Gastroesophageal sphincter (tissue), 4 donors: ENCODE measurements around the gene TALDO1. TPM values are rescaled to one million over a fixed set of nuclear protein-coding genes. Genes with fewer than 3 reads are reported as not detected.
A peak's percentile ranks its signal among the peaks of the same experiment; 100 is the strongest.
"Not testable (repeated sequence)": the region's sequence is repeated elsewhere in the genome, so short reads cannot be mapped to it uniquely, and the experiment has no call there.

ENCODE experiments used
- ATAC-seq: fragments of 150-250 bp; one replicate; pipeline ENCODE4 v1.9.1; 2016; ENCODE audit warnings: mild to moderate bottlenecking, moderate library complexity
- H3K27ac ChIP-seq, 4 donors: fragments of 200-600 bp; sonication (generic) in 3 of 4; 1 replicate in 3 of 4; 2 replicates in 1 of 4; pipeline ENCODE4 v1.5.1; 2016 to 2019
- H3K27me3 ChIP-seq: fragments of 200-600 bp; sonication (generic); one replicate; pipeline ENCODE4 v1.5.1; 2019
- H3K36me3 ChIP-seq, 2 donors: fragments of 200-600 bp; sonication (generic); one replicate each; pipeline ENCODE4 v1.5.1; 2019; ENCODE audit warnings: control low read depth in 1 of 2
- H3K4me1 ChIP-seq, 3 donors: fragments of 200-600 bp; sonication (generic); 1 replicate in 2 of 3; 2 replicates in 1 of 3; pipeline ENCODE4 v1.5.1; 2016 to 2019; ENCODE audit warnings: control low read depth in 2 of 3
- H3K4me3 ChIP-seq, 2 donors: fragments of 200-600 bp; sonication (generic); one replicate each; pipeline ENCODE4 v1.5.1; 2019; ENCODE audit warnings: mild to moderate bottlenecking in 1 of 2, moderate library complexity in 1 of 2
- H3K9me3 ChIP-seq, 3 donors: fragments of 200-600 bp; sonication (generic); one replicate each; pipeline ENCODE4 v1.5.1; 2017 to 2019; ENCODE audit warnings: control low read depth in 2 of 3
- EP300 ChIP-seq: sonication (generic); formaldehyde crosslinking; IDR thresholded peaks from one replicate; pipeline ENCODE4 v1.6.1; 2017; ENCODE audit warnings: antibody characterized with exemption, mild to moderate bottlenecking
- POLR2A ChIP-seq, 2 donors: fragments of 450-650 bp; IDR thresholded peaks; one replicate each; pipeline ENCODE4 v1.6.1; 2017; ENCODE audit warnings: antibody characterized with exemption in 2 of 2, mild to moderate bottlenecking in 2 of 2, moderate library complexity in 1 of 2
- POLR2AphosphoS5 ChIP-seq: sonication (generic); formaldehyde crosslinking; IDR thresholded peaks from one replicate; pipeline ENCODE4 v1.6.1; 2017; ENCODE audit warnings: antibody characterized with exemption
- WGBS, 2 donors: methylation state at CpG; one replicate each; pipeline ENCODE4 v1.1.5; 2018; ENCODE audit warnings: low coverage in 1 of 2; 5-methylcytosine and 5-hydroxymethylcytosine counted together
- total RNA-seq, 4 donors: library from RNA; depleted of rRNA; stranded (reverse); fragments of >200 nt; gene quantifications; one replicate each; pipeline ENCODE4 v1.1.0, GENCODE V29; 2016
- TF ChIP-seq, protein P1 (sequence below), 4 experiments: fragments of 200-600 bp in 2 of 4; fragments of 450-650 bp in 2 of 4; sonication (generic) in 1 of 4; IDR thresholded peaks; one replicate each; pipeline ENCODE4 v1.5.1; 2017 to 2019; ENCODE audit warnings: antibody characterized with exemption in 4 of 4, mild to moderate bottlenecking in 2 of 4, moderate library complexity in 2 of 4

TALDO1 gene
- total RNA-seq, 4 donors from 2014 or later, result 161 to 201 (median 185) TPM

DNA sequence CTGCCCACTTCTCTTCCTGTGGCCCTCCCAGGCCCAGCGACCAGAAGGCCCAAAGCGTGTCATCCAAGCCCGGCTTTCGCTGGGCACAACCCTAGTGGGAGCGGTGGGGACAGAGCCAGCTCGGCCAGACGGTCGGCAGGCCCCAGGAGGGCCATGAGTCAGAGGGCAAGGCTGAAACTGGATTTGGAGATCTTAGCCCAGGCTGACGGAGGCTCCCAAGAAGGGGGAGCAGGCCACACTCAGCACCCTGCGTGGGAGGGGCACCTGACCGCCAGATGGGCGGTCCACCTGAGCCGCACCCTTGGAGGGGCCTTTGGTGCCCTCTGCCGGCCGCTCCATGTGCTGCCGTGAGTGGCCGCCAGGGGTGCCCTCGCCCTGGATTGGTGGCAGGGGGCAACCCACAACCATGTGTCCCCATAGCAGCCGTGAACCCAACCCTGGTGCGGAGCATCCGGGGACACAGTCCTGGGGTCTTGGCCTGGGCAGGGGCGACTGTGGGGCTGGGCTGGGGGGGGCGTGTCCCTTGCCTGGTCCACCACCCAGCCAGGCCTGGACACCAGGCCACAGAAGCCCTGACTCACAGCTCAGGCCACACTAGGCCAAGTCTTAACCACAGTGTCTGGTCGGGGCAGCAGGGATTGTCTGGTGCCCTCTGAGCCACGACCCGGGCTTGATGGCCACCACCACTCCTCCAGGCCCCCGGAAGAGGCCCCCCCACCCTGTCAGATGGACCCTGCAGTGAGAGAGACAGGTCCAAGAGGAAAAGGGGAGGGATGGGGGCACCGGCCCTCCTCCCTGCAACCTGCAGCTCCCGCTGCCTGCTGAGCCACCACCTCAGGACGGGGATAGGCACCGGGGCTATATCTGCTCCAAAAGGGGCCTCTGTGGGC lies 19.2 kb upstream of the TALDO1 start:
- Histone ChIP-seq H3K36me3 (no peaks in the 10 kb centered on the region), H3K9me3 (no peaks in the 10 kb centered on the region), H3K27ac (peak overlapping the region in 3 of 4 donors; percentile 48 to 75 (median 69)), H3K27me3 (peaks cover 93% of the 10 kb centered on the region), H3K4me1 (peaks cover 0 to 47% (median 33%) of the 10 kb centered on the region in 3 donors), H3K4me3 (no peak overlapping the region)
- peak; percentile 90 for ATAC-seq
- TF ChIP-seq POLR2A (IDR thresholded peaks at IDR 0.05) (no peak), POLR2AphosphoS5 (peak; percentile 22), EP300 (no peak)
- TF ChIP-seq, protein P1, sequence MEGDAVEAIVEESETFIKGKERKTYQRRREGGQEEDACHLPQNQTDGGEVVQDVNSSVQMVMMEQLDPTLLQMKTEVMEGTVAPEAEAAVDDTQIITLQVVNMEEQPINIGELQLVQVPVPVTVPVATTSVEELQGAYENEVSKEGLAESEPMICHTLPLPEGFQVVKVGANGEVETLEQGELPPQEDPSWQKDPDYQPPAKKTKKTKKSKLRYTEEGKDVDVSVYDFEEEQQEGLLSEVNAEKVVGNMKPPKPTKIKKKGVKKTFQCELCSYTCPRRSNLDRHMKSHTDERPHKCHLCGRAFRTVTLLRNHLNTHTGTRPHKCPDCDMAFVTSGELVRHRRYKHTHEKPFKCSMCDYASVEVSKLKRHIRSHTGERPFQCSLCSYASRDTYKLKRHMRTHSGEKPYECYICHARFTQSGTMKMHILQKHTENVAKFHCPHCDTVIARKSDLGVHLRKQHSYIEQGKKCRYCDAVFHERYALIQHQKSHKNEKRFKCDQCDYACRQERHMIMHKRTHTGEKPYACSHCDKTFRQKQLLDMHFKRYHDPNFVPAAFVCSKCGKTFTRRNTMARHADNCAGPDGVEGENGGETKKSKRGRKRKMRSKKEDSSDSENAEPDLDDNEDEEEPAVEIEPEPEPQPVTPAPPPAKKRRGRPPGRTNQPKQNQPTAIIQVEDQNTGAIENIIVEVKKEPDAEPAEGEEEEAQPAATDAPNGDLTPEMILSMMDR (IDR thresholded peaks at IDR 0.05), result peak in 3 of 4 experiments; percentile 96 to 100 (median 98)
- WGBS, 2 donors, result no CpG with 5 or more reads among the region's 31 CpGs

DNA sequence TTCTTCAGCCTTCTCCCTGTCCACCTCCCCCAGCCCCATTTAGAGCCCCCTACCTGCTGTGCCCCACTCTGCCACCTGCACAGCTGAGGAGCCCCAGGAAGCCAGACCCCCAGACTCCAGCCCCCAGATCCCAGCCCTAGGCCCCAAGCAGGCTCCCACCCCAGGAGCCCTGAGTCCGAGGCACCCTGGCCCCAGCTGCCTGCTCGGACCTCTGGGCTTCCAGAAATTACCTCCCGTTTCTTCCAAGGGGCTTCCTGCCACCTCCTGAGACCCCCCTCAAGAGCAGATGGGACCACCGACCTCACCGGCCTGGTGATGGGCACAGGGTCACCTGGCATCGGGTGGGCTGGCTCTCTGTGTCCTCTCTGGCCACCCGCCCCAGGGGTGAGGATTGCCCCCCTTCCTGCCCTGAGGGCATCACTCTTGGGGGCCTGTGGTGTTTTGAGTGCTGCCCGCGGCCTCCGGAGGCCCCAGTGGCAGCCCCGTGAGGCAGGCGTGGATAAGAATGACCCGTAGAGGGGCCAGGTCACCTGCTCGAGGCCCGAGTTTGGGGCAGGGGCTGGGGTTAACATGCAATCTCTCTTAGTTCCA lies 18.3 kb upstream of the TALDO1 start:
- Histone ChIP-seq H3K4me1 (peaks cover 0 to 41% (median 33%) of the 10 kb centered on the region in 3 donors), H3K27me3 (peaks cover 93% of the 10 kb centered on the region), H3K9me3 (no peaks in the 10 kb centered on the region), H3K27ac (peak overlapping the region in 2 of 4 donors; percentile 69 to 75), H3K36me3 (no peaks in the 10 kb centered on the region), H3K4me3 (no peak overlapping the region)
- no peak for ATAC-seq
- WGBS, 2 donors, result no CpG with 5 or more reads among the region's 15 CpGs
- TF ChIP-seq EP300 (no peak), POLR2AphosphoS5 (no peak), POLR2A (IDR thresholded peaks at IDR 0.05) (no peak)
- TF ChIP-seq, protein P1 (IDR thresholded peaks at IDR 0.05), result no peak

DNA sequence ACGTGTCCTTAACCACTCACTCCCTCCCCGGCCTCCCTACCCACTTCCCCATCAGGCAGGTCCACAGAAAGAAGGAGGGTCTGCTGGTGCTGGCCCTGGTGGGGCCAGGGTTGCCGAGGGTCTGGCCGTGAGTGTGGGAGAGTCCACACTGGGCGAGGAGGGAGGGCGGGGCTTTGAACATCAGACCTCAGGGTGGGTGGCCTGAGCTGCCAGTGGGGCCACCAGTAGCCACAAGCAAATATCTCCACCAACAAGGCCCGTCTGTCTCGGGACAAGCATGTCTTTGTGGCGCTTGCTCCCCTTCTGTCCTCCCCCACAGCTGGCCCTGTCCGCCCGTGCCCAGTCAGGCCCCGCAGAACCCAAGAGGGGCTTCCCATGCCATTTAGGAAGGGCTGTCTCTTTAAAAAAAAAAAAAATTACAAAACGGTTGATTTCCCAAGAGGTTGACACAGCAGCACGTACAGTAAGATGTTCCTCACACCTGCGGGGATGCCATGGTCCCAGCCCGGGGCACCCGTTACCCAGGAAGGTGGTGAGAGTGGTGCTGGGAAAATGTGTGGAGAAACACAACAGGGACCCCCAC lies 17.7 kb upstream of the TALDO1 start:
- TF ChIP-seq POLR2A (IDR thresholded peaks at IDR 0.05) (no peak), EP300 (no peak), POLR2AphosphoS5 (no peak)
- TF ChIP-seq, protein P1 (IDR thresholded peaks at IDR 0.05), result no peak
- Histone ChIP-seq H3K4me3 (no peak overlapping the region), H3K27me3 (peaks cover 93% of the 10 kb centered on the region), H3K4me1 (peaks cover 0 to 41% (median 33%) of the 10 kb centered on the region in 3 donors), H3K36me3 (no peaks in the 10 kb centered on the region), H3K27ac (peak overlapping the region in 2 of 4 donors; percentile 69 to 75), H3K9me3 (no peaks in the 10 kb centered on the region)
- 28% methylated on average over 2 of the region's 17 CpGs; no CpG with 5 or more reads in 1 of the 2 donors for WGBS, 2 donors
- ATAC-seq, result no peak

DNA sequence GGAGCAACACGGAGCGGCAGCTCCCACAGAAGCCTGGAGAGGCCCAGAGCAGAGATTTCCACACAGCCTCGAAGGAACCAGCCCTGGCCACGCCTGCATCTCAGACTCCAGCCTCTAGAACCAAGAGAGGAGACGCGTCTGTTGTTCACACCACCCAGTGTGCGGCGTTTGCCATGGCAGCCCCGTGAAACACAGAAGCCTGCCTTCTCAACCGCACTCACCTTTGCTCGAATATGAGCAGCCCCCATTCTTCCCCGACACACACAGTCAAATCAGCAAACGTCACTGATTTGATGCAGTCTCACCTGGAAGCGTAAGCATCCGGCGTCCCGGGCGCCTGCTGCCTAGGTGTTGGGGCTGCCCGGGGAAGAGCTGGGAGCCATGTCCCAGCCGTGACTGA lies 14.2 kb upstream of the TALDO1 start:
- H3K36me3 ChIP-seq, result no peaks in the 10 kb centered on the region
- TF ChIP-seq POLR2AphosphoS5 (no peak), POLR2A (IDR thresholded peaks at IDR 0.05) (no peak), EP300 (no peak)
- TF ChIP-seq, protein P1 (IDR thresholded peaks at IDR 0.05), result no peak
- no peak overlapping the region for H3K27ac ChIP-seq
- WGBS, 2 donors, result 69% methylated on average over 11 of the region's 20 CpGs; no CpG with 5 or more reads in 1 of the 2 donors
- peaks cover 0 to 12% (median 11%) of the 10 kb centered on the region in 3 donors for H3K4me1 ChIP-seq
- no peak overlapping the region for H3K4me3 ChIP-seq
- peaks cover 58% of the 10 kb centered on the region for H3K27me3 ChIP-seq
- no peaks in the 10 kb centered on the region for H3K9me3 ChIP-seq
- ATAC-seq, result no peak

DNA sequence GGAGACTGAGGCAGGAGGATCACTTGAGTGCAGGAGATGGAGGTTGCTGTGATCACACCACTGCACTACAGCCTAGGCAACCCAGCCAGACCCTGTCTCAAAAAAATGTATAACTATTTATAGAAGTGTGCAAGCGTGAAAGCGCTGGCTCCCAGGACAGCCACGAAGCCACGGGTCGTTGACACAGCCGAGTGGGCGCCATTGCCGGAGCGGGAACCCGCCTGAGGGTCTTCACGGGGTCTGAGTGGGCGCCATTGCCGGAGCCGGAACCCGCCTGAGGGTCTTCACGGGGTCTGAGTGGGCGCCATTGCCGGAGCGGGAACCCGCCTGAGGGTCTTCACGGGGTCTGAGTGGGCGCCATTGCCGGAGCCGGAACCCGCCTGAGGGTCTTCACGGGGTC lies 12.7 kb upstream of the TALDO1 start:
- not testable (repeated sequence) for H3K9me3 ChIP-seq, H3K36me3 ChIP-seq, H3K27ac ChIP-seq, ATAC-seq, H3K4me1 ChIP-seq, H3K4me3 ChIP-seq
- H3K27me3 ChIP-seq, result peaks cover 43% of the 10 kb centered on the region
- 100% methylated on average over 2 of the region's 26 CpGs; no CpG with 5 or more reads in 1 of the 2 donors for WGBS, 2 donors
